ENCODE results near the gene ITPR1.

GRCh38 chr3:4883011-4883410 is 389.9 kb downstream of the ITPR1 start:
- TF ChIP-seq CTCF (IDR thresholded peaks at IDR 0.05), result no peak
- TF ChIP-seq EP300 (IDR thresholded peaks at IDR 0.05), result no peak

Data from gastroesophageal sphincter (tissue), 3 donors.